OCI-LY7 (cell line): Measurements from ENCODE around the gene POLL. TPM values are rescaled to one million over a fixed set of nuclear protein-coding genes. Genes with fewer than 3 reads are reported as not detected.

Source experiments
- BruUV-seq: library from RNA; stranded (reverse); fragments of 400-500 nt; replicated peaks from 2 replicates; lab custom pipeline; 2021; lab: Mats Ljungman, UMichigan
- CTCF ChIA-PET: fragments of 300-600 bp; sonication (Branson Sonifier 250); formaldehyde crosslinking; loops from one replicate; lab custom pipeline; 2022; ENCODE audit warnings: antibody characterized with exemption; ENCODE audit not compliant: unreplicated experiment; lab: Charles Lee
- POLR2A ChIA-PET: fragments of 300-600 bp; sonication (Branson Sonifier 250); formaldehyde crosslinking; loops from one replicate; lab custom pipeline; 2022; ENCODE audit warnings: antibody characterized with exemption; lab: Charles Lee
- DNase-seq: peaks from one replicate; pipeline ENCODE4 v3.0.0-alpha.2; 2015; ENCODE audit warnings: low spot score
- H2AFZ ChIP-seq: fragments of 200-600 bp; sonication (generic), shearing (Covaris generic); 2 replicates; pipeline ENCODE4 v1.6.1; 2014; ENCODE audit warnings: mild to moderate bottlenecking, antibody characterized with exemption, low read length, moderate library complexity
- H3K27ac ChIP-seq: fragments of 200-600 bp; sonication (generic); 2 replicates; pipeline ENCODE4 v1.5.1; 2014; ENCODE audit warnings: mixed run types, low read depth, mild to moderate bottlenecking, moderate library complexity, low read length, inconsistent platforms; ENCODE audit not compliant: poor library complexity, severe bottlenecking
- H3K36me3 ChIP-seq: fragments of 200-600 bp; sonication (generic); 2 replicates; pipeline ENCODE4 v1.6.1; 2014; ENCODE audit warnings: mild to moderate bottlenecking, antibody characterized with exemption, low read length, moderate library complexity, mixed read lengths; ENCODE audit not compliant: insufficient read depth
- H3K4me1 ChIP-seq: fragments of 200-600 bp; sonication (generic); 2 replicates; pipeline ENCODE4 v1.5.1; 2014; ENCODE audit warnings: mild to moderate bottlenecking, low read length; ENCODE audit not compliant: insufficient read depth, poor library complexity, severe bottlenecking
- H3K4me2 ChIP-seq: fragments of 200-600 bp; sonication (generic); 2 replicates; pipeline ENCODE4 v1.6.1; 2014; ENCODE audit warnings: mild to moderate bottlenecking, low read length
- H3K4me3 ChIP-seq: fragments of 200-600 bp; sonication (generic); 2 replicates; pipeline ENCODE4 v1.5.1; 2014; ENCODE audit warnings: mild to moderate bottlenecking, low read depth, low read length; ENCODE audit not compliant: poor library complexity, severe bottlenecking
- H3K79me2 ChIP-seq: fragments of 200-600 bp; sonication (generic); 2 replicates; pipeline ENCODE4 v1.6.1; 2016; ENCODE audit warnings: low read depth, mild to moderate bottlenecking, low read length, moderate library complexity, mixed read lengths; ENCODE audit not compliant: insufficient read depth
- H3K9me2 ChIP-seq: fragments of 200-600 bp; sonication (generic); 2 replicates; pipeline ENCODE4 v1.6.1; 2016; ENCODE audit warnings: mild to moderate bottlenecking, low read length, mixed read lengths; ENCODE audit not compliant: insufficient read depth
- H3K9me3 ChIP-seq: fragments of 200-600 bp; sonication (generic); 2 replicates; pipeline ENCODE4 v1.6.1; 2014; ENCODE audit warnings: mild to moderate bottlenecking, mixed run types, low read length, mixed read lengths
- H4K20me1 ChIP-seq: fragments of 200-600 bp; sonication (generic); 2 replicates; pipeline ENCODE4 v1.6.1; 2014; ENCODE audit warnings: mild to moderate bottlenecking, antibody characterized with exemption, low read length, moderate library complexity, mixed read lengths; ENCODE audit not compliant: insufficient read depth
- CTCF ChIP-seq: fragments of 200-600 bp; sonication (generic); conservative IDR thresholded peaks from 2 replicates; pipeline ENCODE4 v1.5.1; 2014; ENCODE audit warnings: mild to moderate bottlenecking, antibody characterized with exemption, low read length, moderate library complexity, mixed read lengths
- EZH2phosphoT487 ChIP-seq: fragments of 200-600 bp; sonication (generic); IDR thresholded peaks from 2 replicates; pipeline ENCODE4 v1.6.1; 2018; ENCODE audit warnings: low read depth, borderline replicate concordance, mild to moderate bottlenecking, mixed run types, antibody characterized with exemption, low read length, moderate library complexity, mixed read lengths
- intact Hi-C: fragments of 100-400 bp; cut with micrococcal nuclease; formaldehyde crosslinking; loops from one replicate; pipeline ENCODE4 v1.10.0; 2022; ENCODE audit not compliant: unreplicated experiment
- total RNA-seq, 2 experiments: library from RNA; depleted of rRNA in 1 of 2; stranded (reverse); fragments of >200 nt in 1 of 2; shearing (Covaris generic) in 1 of 2; gene quantifications; 2 replicates each; pipeline ENCODE4 v1.2.3, GENCODE V29; 2014 to 2022

Gene POLL
- total RNA-seq, 2 experiments from 2014 or later: 22.0 to 34.0 TPM

DNA sequence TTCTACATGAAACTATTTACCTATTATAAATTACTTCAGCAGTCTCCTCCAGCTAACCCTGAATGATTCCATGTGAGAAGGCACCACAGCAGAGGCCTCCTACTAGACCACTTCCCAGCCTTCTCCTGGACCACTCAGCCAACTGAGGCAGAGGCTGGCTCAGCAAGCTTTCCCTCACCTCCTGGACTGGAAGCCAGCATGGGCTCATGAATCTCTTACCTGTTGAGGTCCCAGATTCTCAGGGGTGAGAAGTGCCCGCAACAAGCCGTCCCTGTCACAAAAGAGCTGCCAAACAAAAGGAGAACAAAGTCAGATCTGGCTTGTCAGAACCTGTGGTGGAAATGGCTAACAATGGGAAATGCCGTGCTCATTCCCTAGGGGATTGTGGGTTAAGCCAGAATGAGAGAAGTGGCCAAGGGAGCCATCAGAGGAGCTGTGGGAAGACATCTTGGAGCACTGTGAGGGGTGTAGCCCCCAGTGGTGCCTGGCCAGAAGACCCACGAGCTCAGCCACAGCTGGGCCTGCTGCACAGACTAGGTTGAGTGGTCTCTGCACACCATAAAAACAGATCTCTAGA, 36.6 kb upstream of the POLL start:
- TF ChIP-seq CTCF (no peak), EZH2phosphoT487 (no peak)
- Histone ChIP-seq H3K36me3 (peaks cover 42% of the 10 kb centered on the region), H3K4me2 (no peak overlapping the region), H3K9me2 (no peaks in the 10 kb centered on the region), H4K20me1 (no peaks in the 10 kb centered on the region), H3K27ac (no peak overlapping the region), H3K4me3 (no peak overlapping the region), H3K4me1 (peaks cover 20% of the 10 kb centered on the region), H3K9me3 (no peaks in the 10 kb centered on the region), H3K79me2 (no peaks in the 10 kb centered on the region), H2AFZ (no peak overlapping the region)
- BruUV-seq: no TSS peak
- DNase-seq: peak; percentile 26
- intact Hi-C loops: no loop called here
- ChIA-PET CTCF (no interaction called here), POLR2A (no interaction called here)

DNA sequence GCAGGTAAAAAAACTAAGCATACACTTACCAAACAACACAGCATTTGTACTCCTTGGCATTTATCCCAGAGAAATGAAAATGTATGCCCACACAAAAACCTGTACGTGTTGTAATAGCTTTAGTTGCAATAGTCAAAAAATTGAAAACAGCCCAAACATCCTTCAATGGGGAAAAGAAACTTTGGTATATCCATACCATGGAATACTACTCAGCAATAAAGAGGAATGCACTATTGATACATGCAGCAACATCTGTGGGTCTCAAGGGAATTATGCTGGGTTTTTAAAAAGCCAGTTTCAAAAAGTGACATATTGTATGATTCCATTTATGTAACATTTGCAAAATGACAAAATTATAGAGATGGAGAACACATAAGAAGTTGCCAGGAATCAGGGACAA, 35.5 kb upstream of the POLL start:
- CTCF ChIA-PET: no interaction called here
- intact Hi-C loops: no loop called here
- peaks cover 50% of the 10 kb centered on the region for H3K36me3 ChIP-seq

More for the DNA sequence above, 35.5 kb upstream of the POLL start:
- no TSS peak for BruUV-seq
- Histone ChIP-seq H3K4me1 (peaks cover 31% of the 10 kb centered on the region), H3K9me3 (no peaks in the 10 kb centered on the region), H3K4me3 (no peak overlapping the region), H3K79me2 (no peaks in the 10 kb centered on the region), H3K4me2 (no peak overlapping the region), H4K20me1 (no peaks in the 10 kb centered on the region), H3K27ac (no peak overlapping the region), H2AFZ (no peak overlapping the region), H3K9me2 (no peaks in the 10 kb centered on the region)
- no peak for TF ChIP-seq EZH2phosphoT487
- TF ChIP-seq CTCF: no peak
- POLR2A ChIA-PET: no interaction called here
- DNase-seq: no peak
